ENCODE results near the gene CBR4.

The CBR4 gene

DNA sequence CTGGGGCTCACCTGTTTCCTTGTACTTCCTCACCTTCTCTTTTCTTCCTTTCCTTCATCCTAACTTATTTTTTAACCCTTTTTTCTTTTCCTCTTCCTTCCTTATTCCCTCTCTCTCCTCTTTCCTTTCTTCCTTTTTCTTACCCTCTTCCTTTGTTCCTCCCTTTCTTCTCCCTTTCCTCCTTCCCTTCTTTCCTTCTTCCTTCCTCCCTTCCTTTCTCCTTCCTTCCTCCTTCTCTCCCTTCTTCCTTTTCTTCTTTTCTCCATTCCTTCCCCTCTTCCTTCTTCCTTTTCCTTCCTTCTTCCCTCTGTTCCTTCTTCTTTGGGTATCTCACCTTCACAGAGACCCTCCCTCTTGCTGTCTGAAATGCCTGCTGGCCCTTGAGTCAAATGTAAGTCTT is 22.1 kb upstream of the CBR4 start:
- no peak overlapping the region for H3K27ac ChIP-seq
- TF ChIP-seq CTCF (conservative IDR thresholded peaks at IDR 0.05): no peak
- TF ChIP-seq ZFX (IDR thresholded peaks at IDR 0.05): no peak

GRCh38 chr4:169031392-169031791 is 21.3 kb upstream of the CBR4 start:
- no peak for TF ChIP-seq ZFX (IDR thresholded peaks at IDR 0.05)
- no peak for TF ChIP-seq CTCF (conservative IDR thresholded peaks at IDR 0.05)
- no peak overlapping the region for H3K27ac ChIP-seq

DNA sequence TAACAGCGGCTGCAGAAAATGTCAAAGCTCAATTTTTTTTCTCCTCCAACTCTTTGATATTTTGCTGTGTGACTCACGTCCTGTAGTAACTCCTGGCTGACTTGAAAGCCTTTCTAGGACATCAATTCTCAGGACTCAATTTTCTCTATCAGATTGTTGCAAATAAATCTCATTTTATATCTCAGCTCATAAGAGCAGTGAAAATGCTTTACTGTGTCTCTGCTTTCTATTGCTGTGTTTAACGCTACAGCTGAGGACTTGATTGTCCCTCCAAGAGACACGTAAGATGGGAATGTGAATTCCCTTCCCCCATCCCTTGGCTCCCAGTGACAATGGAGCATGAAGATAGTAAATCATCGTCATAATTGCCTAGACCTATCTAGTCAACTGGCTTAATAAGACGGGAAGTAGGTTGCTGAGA is 20.5 kb upstream of the CBR4 start:
- TF ChIP-seq CTCF (conservative IDR thresholded peaks at IDR 0.05): no peak
- TF ChIP-seq ZFX (IDR thresholded peaks at IDR 0.05): no peak
- no peak overlapping the region for H3K27ac ChIP-seq

- no peak for TF ChIP-seq CTCF (conservative IDR thresholded peaks at IDR 0.05)
- no peak for TF ChIP-seq ZFX (IDR thresholded peaks at IDR 0.05)
- H3K27ac ChIP-seq: no peak overlapping the region
Observed at GRCh38 chr4:169029947-169030346, 19.9 kb upstream of the CBR4 start.

GRCh38 chr4:169027663-169028062 is 17.6 kb upstream of the CBR4 start:
- no peak overlapping the region for H3K27ac ChIP-seq
- TF ChIP-seq CTCF (conservative IDR thresholded peaks at IDR 0.05): no peak
- no peak for TF ChIP-seq ZFX (IDR thresholded peaks at IDR 0.05)

GRCh38 chr4:169025184-169025583 is 15.1 kb upstream of the CBR4 start:
- H3K27ac ChIP-seq: no peak overlapping the region
- no peak for TF ChIP-seq CTCF (conservative IDR thresholded peaks at IDR 0.05)
- TF ChIP-seq ZFX (IDR thresholded peaks at IDR 0.05): no peak

- TF ChIP-seq CTCF (conservative IDR thresholded peaks at IDR 0.05): peak; percentile 80
- TF ChIP-seq ZFX (IDR thresholded peaks at IDR 0.05): no peak
Observed at GRCh38 chr4:169024762-169025161, 14.7 kb upstream of the CBR4 start.

More at GRCh38 chr4:169024762-169025161, 14.7 kb upstream of the CBR4 start:
- H3K27ac ChIP-seq: no peak overlapping the region

Data from C4-2B (cell line).